ENCODE results near the gene MTRF1. TPM values are rescaled to one million over a fixed set of nuclear protein-coding genes. Genes with fewer than 3 reads are reported as not detected.
"Not testable (repeated sequence)": the region's sequence is repeated elsewhere in the genome, so short reads cannot be mapped to it uniquely, and the experiment has no call there.

Gene MTRF1
- total RNA-seq, 2 donors from 2014 or later, result 13.8 to 17.7 TPM

DNA sequence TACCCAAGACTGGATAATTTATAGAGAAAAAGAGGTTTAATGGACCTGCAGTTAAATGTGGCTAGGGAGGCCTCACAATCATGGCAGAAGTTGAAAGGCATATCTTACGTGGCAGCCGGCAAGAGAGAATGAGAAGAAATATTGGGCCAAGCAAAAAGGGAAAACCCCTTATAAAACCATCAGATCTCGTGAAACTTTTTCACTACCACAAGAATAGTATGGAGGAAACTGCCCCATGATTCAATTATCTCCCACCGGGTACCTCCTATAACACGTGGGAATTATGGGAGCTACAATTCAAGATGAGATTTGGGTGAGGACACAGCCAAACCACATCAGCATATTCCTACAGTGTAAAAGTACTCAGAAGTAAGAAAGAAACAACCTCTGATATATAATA lies 64.3 kb downstream of the MTRF1 start:
- H3K9me3 ChIP-seq (ENCODE audit: control insufficient read depth, low read length, poor library complexity, severe bottlenecking), result no peaks in the 10 kb centered on the region
- Mint-ChIP-seq H3K27ac (no peak overlapping the region), H3K4me3 (no peak overlapping the region), H3K4me1 (peaks cover 8% of the 10 kb centered on the region), H3K36me3 (ENCODE audit: low read depth) (peaks cover 5% of the 10 kb centered on the region), H3K27me3 (no peaks in the 10 kb centered on the region)
- ATAC-seq (no peak), DNase-seq (no peak)

DNA sequence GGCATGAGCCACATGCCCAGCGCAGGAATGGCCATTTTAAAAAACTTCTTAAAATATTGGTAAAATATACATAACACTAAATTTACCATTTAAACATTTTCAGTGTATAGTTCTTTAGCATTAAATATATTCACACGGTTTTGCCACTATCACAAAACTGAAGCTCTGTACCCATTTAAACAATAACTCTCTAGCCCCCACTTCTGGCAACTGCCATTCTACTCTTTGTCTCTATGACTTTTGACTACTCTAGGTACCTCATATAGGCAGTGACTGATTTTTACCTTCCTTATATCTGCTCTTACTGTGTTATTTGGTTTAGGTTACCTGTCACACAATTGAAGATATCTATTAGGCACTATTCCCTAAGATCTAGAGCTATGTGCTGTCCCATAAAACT lies 66.8 kb downstream of the MTRF1 start:
- ATAC-seq (no peak), DNase-seq (no peak)
- no peaks in the 10 kb centered on the region for H3K9me3 ChIP-seq (ENCODE audit: control insufficient read depth, low read length, poor library complexity, severe bottlenecking)
- no peaks in the 10 kb centered on the region for H3K27me3 Mint-ChIP-seq
- H3K4me3 Mint-ChIP-seq, result no peak overlapping the region
- no peak overlapping the region for H3K27ac Mint-ChIP-seq
- H3K4me1 Mint-ChIP-seq, result peaks cover 22% of the 10 kb centered on the region
- H3K36me3 Mint-ChIP-seq (ENCODE audit: low read depth), result peaks cover 5% of the 10 kb centered on the region

DNA sequence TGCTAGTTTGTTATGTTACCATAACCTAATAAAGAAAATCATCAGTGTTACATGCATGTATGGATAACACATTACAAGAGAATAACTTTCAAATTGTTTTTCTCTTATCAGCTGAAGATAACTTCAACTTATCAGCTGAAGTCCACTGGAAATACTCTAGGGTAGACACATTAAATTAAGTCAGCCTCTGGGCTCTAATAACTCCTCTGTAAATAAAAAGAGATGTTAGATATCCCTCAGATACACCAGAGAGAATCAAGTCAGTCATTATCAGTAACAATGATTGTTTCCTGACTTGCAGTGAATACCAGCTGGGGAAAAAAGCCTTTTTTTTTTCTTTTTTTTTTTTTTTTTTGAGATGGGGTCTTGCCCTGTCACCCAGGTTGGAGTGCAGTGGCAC lies 67.4 kb downstream of the MTRF1 start:
- no peak for ATAC-seq
- Mint-ChIP-seq H3K4me3 (no peak overlapping the region), H3K27me3 (no peaks in the 10 kb centered on the region)

DNA sequence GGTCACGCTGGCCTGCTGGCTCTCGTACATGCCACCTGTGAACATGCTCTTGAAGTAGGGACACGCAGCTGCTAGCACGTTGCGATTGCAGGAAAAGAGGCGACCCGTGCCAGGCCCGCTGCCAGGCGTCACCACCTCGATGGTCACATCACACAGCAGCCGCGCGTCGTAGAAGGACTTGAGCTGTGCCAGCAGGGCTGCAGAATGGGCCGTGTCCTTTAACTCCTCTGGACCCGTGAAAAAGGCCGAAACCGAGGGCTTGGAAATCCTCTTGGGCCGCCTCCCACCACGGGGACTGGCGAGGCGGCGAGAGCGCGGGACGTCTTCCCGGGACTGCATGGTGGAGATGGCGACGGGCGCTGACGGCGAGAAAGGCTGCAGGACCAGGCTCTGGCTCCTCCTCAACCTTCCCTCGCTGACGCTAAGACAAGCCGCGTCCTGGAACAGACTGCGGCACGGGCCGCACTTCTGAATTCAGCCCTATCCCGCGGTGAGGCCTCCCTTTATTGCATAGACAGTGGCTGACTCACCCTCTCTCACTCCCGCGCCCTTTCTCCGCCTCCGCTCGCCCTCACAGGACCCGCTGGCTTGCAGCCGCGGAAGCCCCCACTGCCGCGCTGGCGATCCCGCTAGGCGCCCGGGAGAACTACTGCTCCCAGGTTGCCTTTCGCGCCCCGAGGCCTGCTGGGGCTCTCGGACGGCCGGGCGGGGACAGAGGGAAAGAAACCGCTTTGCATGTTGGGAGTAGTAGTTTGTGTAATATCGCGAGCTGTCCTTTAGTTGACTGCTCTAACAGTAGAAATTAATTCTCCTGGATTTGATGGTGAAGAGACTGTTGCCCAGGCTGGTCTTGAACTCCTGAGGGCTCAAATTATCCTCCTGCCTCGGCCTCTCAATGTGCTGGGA lies 69.2 kb downstream of the MTRF1 start, which contains the start of gene KBTBD7:
KBTBD7 (minus strand) TSS at position 651 of the 906 bp plus-strand sequence; CDS start at position 339, 312 bp downstream.
- H3K4me1 Mint-ChIP-seq, result peaks cover 28% of the 10 kb centered on the region
- H3K4me3 Mint-ChIP-seq, result peak within 1 kb of the TSS; percentile 94
- H3K27me3 Mint-ChIP-seq, result no peaks in the 10 kb centered on the region

More for the DNA sequence above, 67.4 kb downstream of the MTRF1 start:
- peaks cover 5% of the 10 kb centered on the region for H3K36me3 Mint-ChIP-seq (ENCODE audit: low read depth)
- peaks cover 23% of the 10 kb centered on the region for H3K4me1 Mint-ChIP-seq
- H3K27ac Mint-ChIP-seq, result no peak overlapping the region
- no peak for DNase-seq
- no peaks in the 10 kb centered on the region for H3K9me3 ChIP-seq (ENCODE audit: control insufficient read depth, low read length, poor library complexity, severe bottlenecking)

DNA sequence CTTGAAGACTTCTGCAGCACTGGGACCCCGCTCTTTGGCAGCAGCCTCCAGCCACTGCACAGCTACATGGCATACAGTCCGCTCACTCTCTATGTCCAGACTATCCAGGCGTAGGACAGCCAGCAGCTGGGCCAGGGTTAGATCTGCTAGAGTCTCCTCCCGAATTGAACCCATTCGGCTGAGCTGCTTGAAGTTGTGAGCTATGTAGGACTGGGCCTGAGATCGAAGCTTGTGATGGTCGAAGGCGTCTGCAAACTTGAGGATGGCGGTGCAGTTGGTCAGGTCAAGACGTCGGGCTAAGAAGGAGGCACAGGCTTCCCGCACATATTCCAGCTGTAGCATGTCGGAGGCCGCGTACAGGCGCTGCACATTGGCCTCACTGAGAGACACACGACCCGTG lies 69.9 kb downstream of the MTRF1 start:
- no peaks in the 10 kb centered on the region for H3K9me3 ChIP-seq (ENCODE audit: control insufficient read depth, low read length, poor library complexity, severe bottlenecking)
- DNase-seq (no peak), ATAC-seq (no peak)
- Mint-ChIP-seq H3K27ac (peak overlapping the region; percentile 77), H3K4me3 (peak overlapping the region; percentile 94), H3K36me3 (ENCODE audit: low read depth) (peaks cover 5% of the 10 kb centered on the region), H3K27me3 (no peaks in the 10 kb centered on the region), H3K4me1 (peaks cover 26% of the 10 kb centered on the region)

More for the DNA sequence above, 69.2 kb downstream of the MTRF1 start, which contains the start of gene KBTBD7:
- ATAC-seq (peak; percentile 98), DNase-seq (peak; percentile 79 to 86 (median 81))
- peak within 1 kb of the TSS; percentile 77 for H3K27ac Mint-ChIP-seq
- H3K36me3 Mint-ChIP-seq (ENCODE audit: low read depth), result peaks cover 5% of the 10 kb centered on the region
- H3K9me3 ChIP-seq (ENCODE audit: control insufficient read depth, low read length, poor library complexity, severe bottlenecking), result no peaks in the 10 kb centered on the region

DNA sequence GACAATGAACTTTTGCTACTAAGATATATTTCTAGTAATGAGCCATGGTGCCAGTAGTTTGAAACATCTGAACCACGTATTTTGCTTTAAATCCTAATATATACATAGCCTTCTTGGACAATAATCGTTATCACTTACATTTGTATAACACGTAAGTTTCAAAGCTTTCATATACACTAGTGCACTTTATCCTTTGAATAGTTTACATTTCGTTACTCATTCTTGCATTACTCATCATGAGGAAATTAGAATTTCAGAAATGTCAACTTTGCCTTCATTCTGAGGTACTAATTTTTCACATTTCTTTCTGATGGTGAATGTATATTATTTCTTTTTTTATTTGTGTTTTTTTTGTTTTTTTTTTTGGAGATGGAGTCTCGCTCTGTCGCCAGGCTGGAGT lies 74.8 kb downstream of the MTRF1 start:
- Mint-ChIP-seq H3K4me1 (peaks cover 15% of the 10 kb centered on the region), H3K27me3 (no peaks in the 10 kb centered on the region), H3K27ac (no peak overlapping the region), H3K4me3 (no peak overlapping the region), H3K36me3 (ENCODE audit: low read depth) (no peaks in the 10 kb centered on the region)
- DNase-seq (no peak), ATAC-seq (no peak)
- no peaks in the 10 kb centered on the region for H3K9me3 ChIP-seq (ENCODE audit: control insufficient read depth, low read length, poor library complexity, severe bottlenecking)

DNA sequence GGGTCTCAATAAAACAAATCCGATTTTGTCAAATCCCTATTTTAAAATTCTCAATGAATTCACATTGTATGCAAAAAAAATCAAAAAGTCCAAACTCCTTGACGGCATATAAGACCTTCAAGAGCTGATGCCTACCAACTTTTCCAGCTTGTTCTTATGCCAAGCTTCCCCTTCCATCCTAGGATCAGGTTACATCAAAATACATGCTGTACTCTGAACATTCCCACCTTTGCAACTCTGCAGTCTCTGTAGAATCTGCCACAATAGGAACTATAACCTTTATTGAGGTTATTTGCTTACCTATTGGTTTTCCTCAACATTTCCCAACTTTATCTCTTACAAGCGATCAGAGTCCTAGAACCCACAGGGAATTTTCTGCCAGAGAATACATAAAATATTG lies 76.9 kb downstream of the MTRF1 start:
- DNase-seq, result no peak
- Mint-ChIP-seq H3K4me1 (peaks cover 6% of the 10 kb centered on the region), H3K4me3 (no peak overlapping the region), H3K36me3 (ENCODE audit: low read depth) (no peaks in the 10 kb centered on the region), H3K27me3 (no peaks in the 10 kb centered on the region), H3K27ac (no peak overlapping the region)
- no peaks in the 10 kb centered on the region for H3K9me3 ChIP-seq (ENCODE audit: control insufficient read depth, low read length, poor library complexity, severe bottlenecking)
- ATAC-seq, result no peak

DNA sequence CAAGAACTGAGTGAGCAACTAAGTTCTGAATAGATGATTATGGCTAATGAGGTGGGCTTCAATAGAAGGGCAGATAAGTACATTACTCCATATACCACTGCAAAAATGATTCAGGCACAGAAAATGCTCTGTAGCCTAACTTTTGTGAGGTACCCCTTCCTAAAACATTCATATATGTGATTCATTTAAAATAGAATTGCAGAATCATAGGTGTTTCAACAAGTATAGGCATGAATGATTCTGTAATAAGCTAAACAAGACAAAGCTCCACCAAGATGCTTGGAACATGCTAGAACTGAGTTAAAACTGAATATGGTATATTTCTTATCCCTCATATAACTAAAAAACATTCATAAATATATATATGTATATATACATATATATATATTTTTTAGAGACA lies 81.1 kb downstream of the MTRF1 start:
- ATAC-seq, result no peak
- Mint-ChIP-seq H3K27ac (no peak overlapping the region), H3K4me3 (no peak overlapping the region), H3K27me3 (no peaks in the 10 kb centered on the region), H3K4me1 (no peaks in the 10 kb centered on the region), H3K36me3 (ENCODE audit: low read depth) (no peaks in the 10 kb centered on the region)
- H3K9me3 ChIP-seq (ENCODE audit: control insufficient read depth, low read length, poor library complexity, severe bottlenecking), result no peaks in the 10 kb centered on the region
- DNase-seq, result no peak

DNA sequence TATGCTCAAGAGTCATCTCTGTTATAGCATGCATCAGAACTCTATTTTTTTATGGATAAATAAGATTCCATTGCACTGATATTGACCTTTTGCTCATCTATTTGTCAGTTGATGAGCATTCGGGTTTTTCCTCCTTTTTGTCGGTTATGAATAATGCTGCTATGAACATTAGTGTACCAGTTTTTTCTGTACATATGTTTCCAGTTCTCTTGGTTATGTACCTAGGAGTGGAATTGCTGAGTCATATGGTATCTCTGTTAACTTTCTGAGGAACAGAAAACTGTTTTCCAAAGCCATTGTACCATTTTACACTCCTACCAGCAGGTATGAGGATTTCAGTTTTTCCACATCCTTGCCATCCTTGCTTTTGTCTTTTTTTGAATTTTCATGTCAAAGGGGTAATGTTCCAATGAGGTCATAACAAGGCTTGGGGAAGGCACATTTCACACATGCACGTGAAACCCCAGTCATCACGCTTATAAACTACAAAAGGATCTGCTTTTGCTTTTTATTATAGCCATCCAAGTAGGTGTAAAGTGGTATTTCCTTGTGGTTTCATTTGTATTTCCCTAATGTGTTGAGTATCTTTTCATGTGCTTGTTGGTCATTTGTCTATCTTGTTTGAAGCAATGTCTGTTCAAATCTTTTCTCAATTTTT lies 83.7 kb downstream of the MTRF1 start:
- Mint-ChIP-seq H3K4me1 (no peaks in the 10 kb centered on the region), H3K36me3 (ENCODE audit: low read depth) (no peaks in the 10 kb centered on the region), H3K4me3 (no peak overlapping the region), H3K27me3 (no peaks in the 10 kb centered on the region), H3K27ac (no peak overlapping the region)
- DNase-seq, result no peak
- H3K9me3 ChIP-seq (ENCODE audit: control insufficient read depth, low read length, poor library complexity, severe bottlenecking), result peaks cover 3% of the 10 kb centered on the region
- ATAC-seq, result no peak

DNA sequence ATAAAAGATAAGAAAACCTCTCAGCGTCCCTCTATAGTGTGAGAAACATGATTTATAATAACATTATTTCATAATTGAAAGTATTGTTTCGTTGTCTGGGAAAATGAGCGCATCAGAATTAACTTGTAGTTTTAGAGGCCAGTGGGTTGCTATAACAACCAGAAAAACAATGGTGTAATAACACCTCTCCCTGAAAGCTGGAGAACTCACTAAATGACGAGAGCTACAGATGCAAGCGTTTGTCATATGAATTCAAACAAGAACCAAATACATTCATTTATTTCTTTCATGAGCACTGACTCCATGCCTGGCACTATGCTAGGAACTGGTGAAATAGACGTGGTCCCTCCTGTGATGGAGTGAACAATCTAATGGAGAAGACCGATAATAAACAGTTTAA lies 85.3 kb downstream of the MTRF1 start:
- Mint-ChIP-seq H3K27me3 (no peaks in the 10 kb centered on the region), H3K4me1 (no peaks in the 10 kb centered on the region), H3K36me3 (ENCODE audit: low read depth) (no peaks in the 10 kb centered on the region), H3K27ac (no peak overlapping the region), H3K4me3 (no peak overlapping the region)
- peaks cover 3% of the 10 kb centered on the region for H3K9me3 ChIP-seq (ENCODE audit: control insufficient read depth, low read length, poor library complexity, severe bottlenecking)
- ATAC-seq (no peak), DNase-seq (no peak)

DNA sequence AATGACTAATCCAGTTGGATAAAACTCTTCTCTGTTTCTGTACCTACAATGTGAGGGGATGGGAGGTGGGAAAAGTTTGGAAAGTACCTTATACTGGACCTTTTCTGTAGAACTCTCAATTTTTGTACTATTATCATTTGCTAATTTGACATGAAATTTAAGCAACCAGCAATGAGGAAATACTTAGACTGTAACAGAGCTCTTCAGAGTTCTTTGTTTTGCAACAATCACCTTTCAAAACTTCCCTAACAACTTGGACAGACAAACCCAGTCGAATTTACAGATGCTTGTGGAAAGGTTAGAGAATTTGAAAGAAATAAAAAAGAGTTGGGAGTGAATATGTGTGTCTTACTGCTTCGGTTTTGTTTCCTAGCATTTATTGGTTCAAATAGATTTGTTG lies 85.8 kb downstream of the MTRF1 start:
- ATAC-seq (no peak), DNase-seq (no peak)
- H3K4me3 Mint-ChIP-seq, result no peak overlapping the region
- H3K27me3 Mint-ChIP-seq, result no peaks in the 10 kb centered on the region
- H3K9me3 ChIP-seq (ENCODE audit: control insufficient read depth, low read length, poor library complexity, severe bottlenecking), result peaks cover 3% of the 10 kb centered on the region
- H3K4me1 Mint-ChIP-seq, result no peaks in the 10 kb centered on the region
- no peak overlapping the region for H3K27ac Mint-ChIP-seq
- peaks cover 3% of the 10 kb centered on the region for H3K36me3 Mint-ChIP-seq (ENCODE audit: low read depth)

DNA sequence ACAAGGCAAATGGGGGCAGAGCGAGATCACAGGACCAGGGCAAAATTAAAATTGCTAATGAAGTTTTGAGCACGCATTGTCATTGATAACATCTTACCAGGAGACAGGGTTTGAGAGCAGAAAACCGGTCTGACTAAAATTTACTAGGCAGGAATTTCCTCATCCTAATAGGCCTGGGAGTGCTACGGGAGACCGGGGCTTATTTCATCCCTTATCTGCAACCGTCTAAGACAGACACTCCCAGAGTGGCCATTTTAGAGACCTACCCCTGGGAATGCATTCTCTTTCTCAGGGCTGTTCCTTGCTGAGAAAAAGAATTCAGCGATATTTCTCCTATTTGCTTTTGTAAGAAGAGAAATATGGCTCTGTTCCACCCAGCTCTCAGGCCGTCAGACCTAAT lies 87.8 kb downstream of the MTRF1 start:
- not testable (repeated sequence) for H3K27me3 Mint-ChIP-seq; H3K27ac Mint-ChIP-seq; H3K4me3 Mint-ChIP-seq; H3K9me3 ChIP-seq (ENCODE audit: control insufficient read depth, low read length, poor library complexity, severe bottlenecking); ATAC-seq; H3K36me3 Mint-ChIP-seq (ENCODE audit: low read depth); DNase-seq; H3K4me1 Mint-ChIP-seq

Data from T-helper 17 cell (primary cell).